ENCODE data around the gene ABCA12.

ABCA12 gene

DNA sequence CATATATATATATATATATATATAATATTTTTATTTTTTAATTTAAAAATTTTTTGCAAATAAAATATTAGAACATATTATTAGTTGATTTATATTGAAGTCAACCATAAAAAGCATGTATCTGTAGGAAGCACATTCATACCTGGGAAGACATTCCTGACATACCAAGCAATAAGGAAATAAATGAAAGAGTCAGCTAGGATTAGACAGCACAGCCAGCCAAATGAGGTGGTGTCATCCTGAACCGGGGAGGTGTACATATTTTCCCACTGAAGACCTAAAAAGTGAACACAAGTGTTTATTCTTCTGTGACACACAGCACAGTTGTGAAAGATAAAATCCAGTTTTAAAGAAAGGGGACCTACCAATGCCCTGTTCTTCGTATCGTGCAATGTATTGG lies 149.2 kb downstream of the ABCA12 start:
- DNase-seq (ENCODE audit: low read depth in 1 of 2, low spot score in 1 of 2): no peak

DNA sequence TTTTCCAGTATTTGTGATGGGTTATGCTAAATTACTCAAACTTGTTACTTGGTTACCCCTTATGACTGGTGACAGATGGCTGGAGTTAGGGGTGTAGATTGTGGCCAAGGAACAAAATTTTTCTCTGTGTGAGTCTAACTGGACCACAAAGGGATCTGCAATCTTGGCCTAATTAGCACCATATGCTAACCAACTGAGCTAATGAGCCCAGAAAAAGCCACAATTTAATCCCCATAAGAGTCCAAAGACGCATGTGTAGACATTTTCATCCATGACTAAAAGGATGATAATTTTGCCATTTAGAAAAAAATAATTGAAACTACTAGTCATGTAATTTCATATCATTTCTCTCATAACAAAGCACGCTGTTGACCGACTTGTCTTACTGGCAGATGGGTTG lies 151.2 kb downstream of the ABCA12 start:
- DNase-seq (ENCODE audit: low read depth in 1 of 2, low spot score in 1 of 2): no peak

DNA sequence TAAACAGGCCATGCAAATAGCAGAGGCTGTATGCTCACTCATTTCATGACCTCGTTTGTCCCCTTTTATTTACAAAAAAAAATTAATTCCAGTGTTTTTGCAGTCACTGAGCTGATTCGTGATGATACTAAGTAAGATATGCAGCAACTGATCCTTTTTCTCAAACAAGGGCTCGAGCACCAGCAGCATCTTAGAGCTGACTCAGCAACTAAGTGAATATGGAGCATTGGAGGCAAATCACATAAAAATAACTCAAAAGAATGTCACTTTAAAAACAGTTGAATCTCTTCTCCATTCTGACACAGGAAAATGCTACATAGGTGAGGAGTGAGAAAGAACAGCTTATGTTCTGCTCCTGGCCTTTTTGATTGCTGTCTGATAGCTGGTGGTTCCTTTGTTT lies 152.8 kb downstream of the ABCA12 start:
- DNase-seq (ENCODE audit: low read depth in 1 of 2, low spot score in 1 of 2): no peak

DNA sequence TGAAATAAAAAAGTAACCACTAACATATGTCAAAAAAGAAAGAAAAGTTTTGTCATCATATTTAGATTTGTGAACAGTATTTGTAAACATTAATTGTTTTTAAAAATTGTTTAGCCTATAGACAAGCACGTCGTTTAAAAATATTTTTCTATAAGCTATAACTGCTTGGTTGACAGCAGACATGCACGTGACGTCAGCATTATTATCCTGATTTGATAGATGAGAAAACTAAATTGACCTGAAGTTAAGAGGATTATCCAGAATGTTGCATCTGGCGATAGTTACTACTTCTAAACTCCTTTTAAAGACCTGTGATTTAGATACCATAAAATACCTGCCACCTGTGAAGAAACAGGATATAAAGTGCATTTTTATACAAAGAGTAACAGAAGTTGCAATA lies 172.0 kb downstream of the ABCA12 start:
- no peak for DNase-seq (ENCODE audit: low read depth in 1 of 2, low spot score in 1 of 2)

DNA sequence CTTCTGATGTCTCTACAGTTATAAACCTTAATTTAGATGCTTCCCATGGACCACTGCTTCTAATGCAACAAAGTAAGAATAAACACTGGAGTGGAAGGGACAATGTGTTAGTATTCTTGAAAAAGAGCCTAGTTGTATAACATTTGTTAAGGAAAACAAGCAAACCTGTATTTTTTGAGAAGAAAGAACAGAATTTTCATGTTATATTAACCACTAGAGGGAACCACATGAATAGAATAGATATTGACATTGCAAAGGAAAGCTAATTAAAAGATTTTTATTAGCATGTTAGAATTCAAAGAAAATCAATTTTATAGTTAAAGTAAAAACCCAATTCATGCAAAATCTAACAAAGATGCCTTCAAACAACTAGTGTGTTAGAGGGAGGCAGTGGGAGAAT lies 177.7 kb downstream of the ABCA12 start:
- DNase-seq (ENCODE audit: low read depth in 1 of 2, low spot score in 1 of 2): no peak

DNA sequence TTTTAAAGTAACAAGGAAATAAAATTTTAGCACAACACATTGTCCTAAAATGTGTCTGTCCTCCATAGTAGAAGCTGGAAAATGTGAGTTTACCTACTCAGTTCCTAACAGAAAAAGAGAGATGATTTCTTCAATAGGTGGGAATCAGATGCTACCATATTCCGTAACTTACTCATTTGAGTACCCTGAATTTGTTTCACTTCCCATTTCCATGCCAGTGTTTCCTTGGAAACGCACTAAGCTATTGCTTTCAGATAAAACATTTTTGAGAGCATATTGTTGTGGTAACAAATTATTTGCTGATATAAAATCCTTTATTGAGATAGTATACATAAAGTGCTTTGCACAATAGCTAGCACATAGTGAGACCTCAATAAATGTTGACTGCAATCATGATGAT lies 191.5 kb downstream of the ABCA12 start:
- DNase-seq (ENCODE audit: low read depth in 1 of 2, low spot score in 1 of 2): no peak

DNA sequence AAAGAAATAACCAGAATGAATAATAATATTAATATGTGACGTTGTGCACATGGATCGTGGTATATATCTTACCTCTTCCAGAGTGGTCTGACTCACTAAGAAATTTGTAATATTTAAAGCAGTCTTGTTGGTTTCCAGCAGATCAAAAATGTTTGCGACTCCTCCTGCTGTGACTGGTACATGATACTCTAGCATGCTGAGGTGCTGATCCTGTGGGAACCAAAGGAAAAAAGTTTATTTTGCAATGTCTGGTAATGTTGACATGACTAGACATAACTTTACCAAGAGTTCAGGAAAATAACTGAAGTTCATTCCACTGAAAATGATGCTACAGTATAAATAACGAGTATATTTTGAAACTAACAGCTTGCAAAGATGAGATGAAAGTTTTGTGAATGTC lies 204.4 kb downstream of the ABCA12 start:
- DNase-seq (ENCODE audit: low read depth in 1 of 2, low spot score in 1 of 2): no peak

DNA sequence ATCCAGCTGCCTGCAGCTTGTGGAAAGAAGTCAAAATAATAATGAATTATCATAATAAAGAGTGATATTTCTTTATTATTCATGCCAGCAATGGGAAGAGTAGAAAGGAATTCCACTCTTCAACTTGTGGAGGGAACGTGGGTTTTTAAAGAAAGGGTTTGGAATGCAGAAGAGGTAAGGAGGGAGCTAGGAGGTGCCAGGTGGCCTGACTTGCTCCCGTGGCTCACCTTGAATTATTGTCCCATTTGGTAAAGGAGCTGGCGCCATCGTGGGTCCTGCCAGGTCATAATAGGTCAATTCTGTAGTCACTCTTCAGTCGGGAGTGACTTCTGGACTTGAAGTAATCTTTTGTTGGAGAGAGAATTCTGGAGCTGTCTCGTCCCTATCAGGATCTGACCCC lies 233.8 kb downstream of the ABCA12 start:
- no peak for DNase-seq (ENCODE audit: low read depth in 1 of 2, low spot score in 1 of 2)

DNA sequence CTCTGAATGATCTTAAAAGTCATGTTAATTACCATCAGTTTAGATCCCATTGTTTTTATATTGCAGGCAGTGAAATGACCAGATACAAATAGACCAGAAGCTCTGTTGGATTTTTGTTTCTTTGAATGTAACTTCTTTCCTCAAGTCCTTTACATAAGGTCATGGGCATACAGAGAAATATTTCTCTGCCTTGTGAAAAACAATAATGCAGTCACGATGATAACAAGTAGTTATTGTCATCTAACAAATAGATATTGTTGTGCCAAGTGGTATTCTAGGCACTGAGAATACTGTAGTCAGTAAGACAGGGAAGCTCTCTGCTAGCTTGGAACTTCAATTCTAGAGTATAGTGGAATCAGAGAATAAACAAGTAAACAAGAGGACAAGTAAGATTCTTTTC lies 234.2 kb downstream of the ABCA12 start:
- DNase-seq (ENCODE audit: low read depth in 1 of 2, low spot score in 1 of 2): no peak

DNA sequence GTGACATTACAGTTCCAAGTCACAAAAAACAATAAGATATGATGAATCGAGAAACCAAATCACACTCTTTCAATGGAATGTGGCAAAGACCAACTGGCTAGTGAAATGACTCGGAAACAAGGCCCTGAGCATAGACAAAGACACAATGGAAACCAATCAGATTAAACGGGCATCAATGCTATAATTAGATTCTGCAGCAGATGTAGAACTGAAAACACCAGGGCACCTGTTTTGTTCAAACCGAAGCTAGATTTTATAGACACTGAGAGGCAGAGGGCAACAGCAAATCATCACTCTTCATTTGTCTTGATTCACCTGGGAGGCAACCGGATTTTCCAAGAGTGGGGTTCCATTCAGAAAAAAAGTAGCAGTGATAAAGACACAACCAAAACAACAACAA lies 236.1 kb downstream of the ABCA12 start:
- DNase-seq (ENCODE audit: low read depth in 1 of 2, low spot score in 1 of 2): no peak

DNA sequence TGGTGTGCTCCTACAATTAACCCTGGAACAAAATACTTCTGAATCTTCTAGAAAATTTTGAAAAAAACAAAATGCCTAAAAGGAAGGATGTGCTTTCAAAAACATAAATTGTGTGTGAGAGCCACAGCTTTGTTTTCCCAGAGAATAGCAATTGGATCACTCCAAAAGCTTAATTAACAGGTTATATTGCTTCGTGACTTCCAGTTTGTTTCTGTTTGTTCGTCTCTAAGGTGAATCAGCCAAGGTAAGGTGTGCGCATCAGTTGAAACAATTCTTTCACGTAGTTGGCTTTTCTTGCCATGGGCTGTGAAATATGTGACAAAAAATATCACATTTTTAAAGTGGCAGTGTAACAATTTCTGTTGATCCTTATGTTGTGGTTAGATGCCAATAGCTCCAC lies 238.7 kb downstream of the ABCA12 start:
- no peak for DNase-seq (ENCODE audit: low read depth in 1 of 2, low spot score in 1 of 2)

DNA sequence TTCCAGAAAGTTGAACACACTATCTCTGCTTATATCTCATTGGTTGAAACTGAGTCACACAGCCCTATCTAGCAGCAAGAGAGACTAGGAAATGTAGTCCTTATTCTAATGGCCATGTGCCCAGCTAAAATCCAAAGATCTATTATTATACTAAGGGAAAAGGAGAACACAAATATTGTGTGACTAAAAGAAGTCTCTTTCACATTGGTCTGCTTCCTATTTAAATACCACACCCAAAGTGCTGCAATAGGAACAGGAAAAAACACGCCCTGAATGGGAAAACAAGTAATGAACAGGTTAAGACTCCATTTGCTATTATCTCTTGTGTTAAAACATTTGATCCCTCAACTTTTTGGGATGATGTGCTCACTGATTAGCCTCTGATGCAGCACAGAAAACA lies 242.2 kb downstream of the ABCA12 start:
- DNase-seq (ENCODE audit: low read depth in 1 of 2, low spot score in 1 of 2): no peak

DNA sequence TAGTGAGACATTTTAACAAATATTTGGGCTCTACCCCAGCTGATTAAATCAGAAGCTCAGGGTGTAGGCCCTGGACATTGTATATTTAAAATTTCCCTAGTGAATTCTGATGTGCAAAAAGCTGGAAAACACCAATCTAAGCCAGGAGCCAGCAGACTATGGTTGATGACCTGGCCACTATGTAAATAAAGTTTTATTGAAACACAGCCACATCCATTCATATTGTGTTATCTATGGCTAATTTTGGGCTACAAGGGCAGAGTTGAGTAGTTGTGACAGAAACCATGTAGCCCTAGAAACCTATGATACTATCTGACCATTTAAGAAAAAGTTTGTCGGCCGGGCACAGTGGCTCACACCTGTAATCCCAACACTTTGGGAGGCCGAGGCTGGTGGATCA lies 243.0 kb downstream of the ABCA12 start:
- DNase-seq (ENCODE audit: low read depth in 1 of 2, low spot score in 1 of 2): no peak

DNA sequence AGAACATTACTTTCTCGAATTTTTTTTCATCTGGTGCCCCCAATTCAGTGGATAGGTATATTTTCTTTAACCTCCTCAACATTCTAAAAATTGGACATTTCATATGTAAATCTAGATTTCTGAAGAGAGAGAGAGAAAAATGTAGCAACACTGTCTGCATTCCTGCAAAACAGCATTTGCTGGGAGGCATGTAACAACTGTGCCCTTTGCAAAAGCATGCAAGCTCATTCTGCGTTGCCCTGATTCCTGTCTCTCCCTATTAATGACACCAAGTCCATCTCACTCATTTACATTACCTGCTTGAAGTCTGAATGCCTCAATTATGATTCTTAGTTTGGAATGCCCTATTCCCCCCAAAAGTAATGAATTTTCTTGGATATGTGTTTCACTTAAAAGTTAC lies 249.1 kb downstream of the ABCA12 start:
- DNase-seq (ENCODE audit: low read depth in 1 of 2, low spot score in 1 of 2): no peak

DNA sequence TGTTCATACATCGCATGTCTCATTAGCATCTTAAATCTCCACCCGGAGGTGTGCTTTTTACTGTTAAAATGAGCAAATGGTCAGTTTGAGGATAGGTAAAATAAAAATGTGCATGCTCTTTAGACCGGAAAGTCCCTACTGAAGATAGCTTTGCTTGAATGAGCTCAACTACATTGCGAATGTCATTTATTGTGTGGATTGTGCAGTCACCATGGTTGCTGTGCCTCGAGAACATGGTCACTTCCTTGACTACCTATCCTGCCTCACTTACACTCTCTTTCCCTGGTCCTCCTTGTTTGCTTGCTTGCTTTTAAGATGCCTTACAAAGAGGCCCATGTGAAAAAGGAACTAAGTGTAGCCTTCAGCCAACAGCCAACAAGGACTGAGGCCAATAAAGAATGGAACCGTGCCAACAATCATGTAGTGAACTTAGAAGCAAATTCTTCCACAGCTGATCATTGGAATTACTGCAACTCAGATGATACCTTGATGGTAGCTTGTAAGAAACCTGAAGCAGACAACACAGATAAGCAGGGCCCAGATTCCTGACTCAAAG lies 256.7 kb downstream of the ABCA12 start:
- DNase-seq (ENCODE audit: low read depth in 1 of 2, low spot score in 1 of 2): no peak

All from activated T-helper 1 cell treated with anti-CD3 and anti-CD28 coated beads, Interleukin-2, amount 50 U/mL, for 16 hours (primary cell).